ENCODE measurements around the gene ARSH. TPM values are rescaled to one million over a fixed set of nuclear protein-coding genes. Genes with fewer than 3 reads are reported as not detected.

Gene ARSH
- total RNA-seq, 2 experiments from 2014 or later, result not detected

DNA sequence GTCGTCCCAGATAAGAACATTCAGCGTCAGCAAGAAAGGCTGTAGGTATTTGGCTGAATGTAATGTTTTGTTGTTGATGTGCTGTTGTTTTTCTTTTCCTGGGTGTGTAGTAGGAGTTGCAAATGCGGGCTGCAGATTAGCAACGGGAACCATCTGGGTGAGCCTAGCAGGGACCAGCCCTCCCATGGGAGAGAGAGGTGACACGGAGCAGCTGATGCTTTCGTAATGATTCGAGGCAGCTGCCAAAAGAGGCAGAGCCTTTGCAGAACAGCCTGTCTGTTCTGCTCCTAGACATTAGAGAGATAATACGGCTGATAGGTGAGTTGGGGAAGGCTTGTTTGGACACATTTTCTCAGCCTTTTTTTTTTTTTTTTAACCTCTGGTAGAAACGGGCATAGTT lies 60.2 kb downstream of the ARSH start:
- Mint-ChIP-seq H3K36me3 (no peaks in the 10 kb centered on the region), H3K4me3 (no peak overlapping the region), H3K9me3 (ENCODE audit: low read depth) (no peaks in the 10 kb centered on the region), H3K27me3 (no peaks in the 10 kb centered on the region), H3K4me1 (no peaks in the 10 kb centered on the region), H3K27ac (no peak overlapping the region)
- ATAC-seq, result no peak
- CTCF ChIA-PET, result no interaction called here
- no peak for DNase-seq

DNA sequence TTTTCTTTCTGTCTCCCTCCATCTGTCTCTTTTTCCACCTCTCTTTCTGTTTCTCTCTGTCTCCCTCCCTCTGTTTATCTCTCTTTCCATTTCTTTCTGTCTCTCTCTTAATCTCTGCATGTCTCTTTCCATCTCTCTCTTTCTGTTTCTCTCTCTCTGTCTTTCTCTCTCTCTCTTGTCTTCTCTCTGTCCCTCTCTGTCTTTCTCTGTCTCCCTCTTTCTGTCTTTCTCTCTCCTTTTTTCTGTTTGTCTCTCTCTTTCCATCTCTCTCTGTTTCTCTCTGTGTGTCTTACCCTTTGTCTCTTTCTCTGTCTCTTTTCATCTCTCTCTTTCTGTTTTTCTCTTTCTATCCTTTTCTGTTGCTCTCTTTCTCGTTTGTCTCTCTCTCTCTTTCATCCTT lies 69.6 kb downstream of the ARSH start:
- Mint-ChIP-seq H3K9me3 (ENCODE audit: low read depth) (no peaks in the 10 kb centered on the region), H3K36me3 (no peaks in the 10 kb centered on the region), H3K27ac (no peak overlapping the region), H3K4me1 (no peaks in the 10 kb centered on the region), H3K27me3 (no peaks in the 10 kb centered on the region), H3K4me3 (no peak overlapping the region)
- DNase-seq (no peak), ATAC-seq (no peak)
- CTCF ChIA-PET, result no interaction called here

DNA sequence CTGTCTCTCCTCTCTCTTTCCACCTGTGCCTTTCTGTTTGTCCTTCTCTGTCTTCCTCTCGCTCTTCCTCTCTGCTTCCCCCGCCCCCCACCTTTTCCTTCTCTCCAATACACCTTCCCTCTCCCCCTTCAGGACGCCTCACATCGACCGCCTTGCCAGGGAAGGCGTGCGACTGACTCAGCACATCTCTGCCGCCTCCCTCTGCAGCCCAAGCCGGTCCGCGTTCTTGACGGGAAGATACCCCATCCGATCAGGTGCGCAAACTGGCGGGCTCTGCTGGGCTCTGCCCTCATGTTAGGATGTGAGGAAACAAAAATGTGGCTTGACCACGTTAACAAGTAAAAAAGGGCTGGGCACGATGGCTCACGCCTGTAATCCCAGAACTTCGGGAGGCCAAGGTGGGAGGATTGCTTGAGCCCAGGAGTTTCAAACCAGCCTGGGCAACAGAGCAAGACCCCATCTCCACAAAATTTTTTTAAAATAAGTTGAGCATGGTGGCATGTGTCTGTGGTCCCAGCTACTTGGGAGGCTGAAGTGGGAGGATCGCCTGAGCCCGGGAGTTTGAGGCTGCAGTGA lies 70.2 kb downstream of the ARSH start:
- H3K27ac Mint-ChIP-seq, result no peak overlapping the region

More for the DNA sequence above, 70.2 kb downstream of the ARSH start:
- Mint-ChIP-seq H3K27me3 (no peaks in the 10 kb centered on the region), H3K9me3 (ENCODE audit: low read depth) (no peaks in the 10 kb centered on the region), H3K4me1 (no peaks in the 10 kb centered on the region), H3K4me3 (no peak overlapping the region), H3K36me3 (no peaks in the 10 kb centered on the region)
- ATAC-seq (no peak), DNase-seq (no peak)
- CTCF ChIA-PET, result no interaction called here

Other genes with a start within 250 kb of the ARSH start
- not detected for gene GYG2, start 177.6 kb upstream of the ARSH start, total RNA-seq
- gene ARSD, start 77.2 kb upstream of the ARSH start, total RNA-seq, result 1 to 10 TPM; 1.3 to 2.1 TPM
- not detected for gene ARSF, start 34.9 kb downstream of the ARSH start, total RNA-seq

Measured in activated CD8-positive, alpha-beta memory T cell treated with anti-CD3 and anti-CD28 coated beads, Interleukin-2, amount 10 ng/mL, durations not matched to agents 7 days and 5 days (primary cell).